Fibroblast of mammary gland (primary cell): ENCODE results near the gene ZFYVE9.
"Not testable (repeated sequence)": the region's sequence is repeated elsewhere in the genome, so short reads cannot be mapped to it uniquely, and the experiment has no call there.

Experiments
- DNase-seq: peaks from one replicate; pipeline ENCODE4 v3.0.0-alpha.2; 2010; ENCODE audit warnings: low read depth
- H3K4me3 ChIP-seq: 2 replicates; pipeline ENCODE4 v1.5.1; 2011; ENCODE audit warnings: low read depth, mild to moderate bottlenecking, low read length, moderate library complexity; ENCODE audit not compliant: control insufficient read depth
- TF ChIP-seq, protein P1 (sequence below): conservative IDR thresholded peaks from 2 replicates; pipeline ENCODE4 v1.5.1; 2011; ENCODE audit warnings: low read depth, low read length, inconsistent platforms; ENCODE audit not compliant: control insufficient read depth, insufficient read depth

The ZFYVE9 gene

DNA sequence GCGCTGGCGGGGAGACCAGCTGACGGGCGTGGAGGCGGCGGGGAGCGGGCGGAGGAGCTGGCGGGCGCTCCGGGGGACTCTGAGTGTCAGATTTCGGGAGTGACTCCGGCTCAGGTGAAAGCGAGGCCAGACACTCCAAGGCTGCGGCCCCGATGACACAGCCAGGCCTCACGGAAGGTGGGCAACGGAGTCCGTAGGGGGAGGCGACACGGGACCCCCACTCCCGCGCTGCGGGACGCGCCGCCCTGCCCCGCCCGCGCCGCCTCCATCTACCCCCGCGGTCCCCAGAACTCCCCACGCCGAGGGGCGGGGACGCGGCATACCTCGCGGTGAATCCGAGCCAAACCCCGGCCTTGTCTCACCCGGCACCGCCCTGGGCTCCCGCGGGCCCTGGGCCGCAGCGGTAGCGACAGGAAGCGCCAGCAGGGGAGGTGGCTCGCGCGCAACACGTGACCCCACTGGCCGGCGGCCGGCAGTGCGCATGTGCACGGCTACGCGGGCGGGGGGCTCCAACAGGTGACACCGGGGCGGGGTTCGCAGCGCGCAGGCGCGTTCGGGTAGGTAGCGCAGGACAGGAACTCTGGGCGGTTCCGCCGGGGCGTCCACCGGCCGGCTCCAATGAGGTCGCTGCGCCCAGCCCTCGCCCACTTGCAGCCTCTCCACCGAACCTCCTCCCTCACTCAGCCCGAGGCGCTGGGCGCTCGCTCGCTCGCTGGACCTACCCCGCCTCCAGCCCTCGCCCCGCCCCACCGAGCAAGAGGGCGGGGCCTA lies 224.0 kb downstream of the ZFYVE9 start, which contains the start of gene CC2D1B:
Gene CC2D1B, minus strand, starts transcription at position 460 of the 771 bp plus-strand sequence. CDS start 1,585 bp downstream, outside the sequence.
- DNase-seq, result peak; percentile 94
- TF ChIP-seq, protein P1, sequence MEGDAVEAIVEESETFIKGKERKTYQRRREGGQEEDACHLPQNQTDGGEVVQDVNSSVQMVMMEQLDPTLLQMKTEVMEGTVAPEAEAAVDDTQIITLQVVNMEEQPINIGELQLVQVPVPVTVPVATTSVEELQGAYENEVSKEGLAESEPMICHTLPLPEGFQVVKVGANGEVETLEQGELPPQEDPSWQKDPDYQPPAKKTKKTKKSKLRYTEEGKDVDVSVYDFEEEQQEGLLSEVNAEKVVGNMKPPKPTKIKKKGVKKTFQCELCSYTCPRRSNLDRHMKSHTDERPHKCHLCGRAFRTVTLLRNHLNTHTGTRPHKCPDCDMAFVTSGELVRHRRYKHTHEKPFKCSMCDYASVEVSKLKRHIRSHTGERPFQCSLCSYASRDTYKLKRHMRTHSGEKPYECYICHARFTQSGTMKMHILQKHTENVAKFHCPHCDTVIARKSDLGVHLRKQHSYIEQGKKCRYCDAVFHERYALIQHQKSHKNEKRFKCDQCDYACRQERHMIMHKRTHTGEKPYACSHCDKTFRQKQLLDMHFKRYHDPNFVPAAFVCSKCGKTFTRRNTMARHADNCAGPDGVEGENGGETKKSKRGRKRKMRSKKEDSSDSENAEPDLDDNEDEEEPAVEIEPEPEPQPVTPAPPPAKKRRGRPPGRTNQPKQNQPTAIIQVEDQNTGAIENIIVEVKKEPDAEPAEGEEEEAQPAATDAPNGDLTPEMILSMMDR, result no peak
- H3K4me3 ChIP-seq, result peak within 1 kb of the TSS; percentile 69

DNA sequence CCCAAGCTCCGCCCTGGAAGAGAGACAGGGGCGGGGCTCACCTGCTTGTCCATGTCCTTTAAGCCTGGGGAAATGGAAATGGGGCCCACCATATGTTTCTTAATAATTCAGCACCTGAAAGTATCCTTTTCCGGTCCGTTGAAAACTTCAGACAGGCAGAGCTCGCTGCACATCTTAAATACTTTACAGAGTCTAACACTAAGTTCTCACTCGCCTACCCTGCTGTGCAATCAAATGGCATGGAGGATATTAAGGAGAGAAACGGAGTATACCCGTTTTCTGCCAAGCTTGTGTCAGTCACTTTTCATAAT lies 224.6 kb downstream of the ZFYVE9 start:
- DNase-seq, result no peak
- TF ChIP-seq, protein P1, result no peak
- peak overlapping the region; percentile 69 for H3K4me3 ChIP-seq

DNA sequence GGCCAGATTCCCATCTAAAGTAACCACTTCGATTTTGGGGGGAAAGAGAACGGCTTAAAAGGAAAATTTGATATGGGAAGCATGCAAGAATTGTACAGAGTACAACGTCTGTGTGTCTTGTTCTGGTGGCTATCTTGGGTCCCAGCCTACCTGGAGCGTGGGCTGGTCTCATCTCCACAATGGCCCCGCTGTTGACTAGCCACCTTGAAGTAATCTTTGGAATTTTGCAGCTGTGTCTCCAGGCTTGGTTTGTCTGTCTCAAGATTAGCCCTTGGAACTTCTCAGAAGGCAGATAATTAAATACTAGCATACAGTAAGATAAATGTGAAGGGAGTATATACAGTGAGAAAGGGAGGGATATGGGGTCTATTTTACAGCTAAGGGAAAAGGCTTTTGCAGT lies 225.4 kb downstream of the ZFYVE9 start:
- TF ChIP-seq, protein P1, result no peak
- H3K4me3 ChIP-seq, result no peak overlapping the region
- DNase-seq, result no peak

DNA sequence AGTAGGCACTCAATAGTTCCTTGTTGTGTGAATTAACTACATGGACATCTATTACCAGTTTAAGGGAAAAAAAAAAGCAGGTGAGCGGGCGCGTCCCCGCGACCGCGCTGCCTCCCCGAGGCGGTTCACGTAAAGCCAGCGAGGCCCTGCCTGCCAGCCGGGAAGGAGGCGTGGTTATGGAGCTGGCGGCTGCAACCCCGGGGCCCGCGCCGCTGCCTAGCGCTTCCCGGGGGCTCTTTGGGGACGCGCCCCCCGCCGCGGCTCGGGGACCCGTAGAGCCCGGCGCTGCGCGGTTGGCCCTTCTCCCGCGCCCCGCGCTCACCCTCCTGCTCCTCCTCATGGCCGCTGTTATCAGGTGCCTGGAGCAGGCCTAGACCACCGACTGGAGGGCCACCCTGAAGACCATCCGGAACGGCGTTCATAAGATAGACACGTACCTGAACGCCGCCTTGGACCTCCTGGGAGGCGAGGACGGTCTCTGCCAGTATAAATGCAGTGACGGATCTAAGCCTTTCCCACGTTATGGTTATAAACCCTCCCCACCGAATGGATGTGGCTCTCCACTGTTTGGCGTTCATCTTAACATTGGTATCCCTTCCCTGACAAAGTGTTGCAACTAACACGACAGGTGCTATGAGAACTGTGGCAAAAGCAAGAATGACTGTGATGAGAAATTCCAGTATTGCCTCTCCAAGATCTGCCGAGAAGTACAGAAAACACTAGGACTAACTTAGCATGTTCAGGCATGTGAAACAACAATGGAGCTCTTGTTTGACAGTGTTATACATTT lies 226.7 kb downstream of the ZFYVE9 start:
- peak; percentile 37 for DNase-seq
- TF ChIP-seq, protein P1, result no peak
- peak overlapping the region; percentile 22 for H3K4me3 ChIP-seq

DNA sequence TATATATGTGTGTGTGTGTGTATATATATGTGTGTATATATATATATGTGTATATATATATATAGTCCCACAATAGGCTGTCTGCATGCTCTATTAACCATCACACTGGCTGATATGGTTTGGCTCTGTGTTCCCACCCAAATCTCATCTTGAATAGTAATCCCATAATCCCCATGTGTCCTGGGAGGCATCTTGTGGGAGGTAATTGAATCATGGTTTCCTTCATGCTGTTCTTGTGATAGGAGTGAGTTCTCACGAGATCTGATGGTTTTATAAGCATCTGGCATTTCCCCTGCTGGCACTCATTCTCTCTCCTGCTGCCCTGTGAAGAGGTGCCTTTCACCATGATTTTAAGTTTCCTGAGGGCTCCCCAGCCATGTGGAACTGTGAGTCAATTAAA lies 228.0 kb downstream of the ZFYVE9 start:
- not testable (repeated sequence) for DNase-seq, H3K4me3 ChIP-seq

DNA sequence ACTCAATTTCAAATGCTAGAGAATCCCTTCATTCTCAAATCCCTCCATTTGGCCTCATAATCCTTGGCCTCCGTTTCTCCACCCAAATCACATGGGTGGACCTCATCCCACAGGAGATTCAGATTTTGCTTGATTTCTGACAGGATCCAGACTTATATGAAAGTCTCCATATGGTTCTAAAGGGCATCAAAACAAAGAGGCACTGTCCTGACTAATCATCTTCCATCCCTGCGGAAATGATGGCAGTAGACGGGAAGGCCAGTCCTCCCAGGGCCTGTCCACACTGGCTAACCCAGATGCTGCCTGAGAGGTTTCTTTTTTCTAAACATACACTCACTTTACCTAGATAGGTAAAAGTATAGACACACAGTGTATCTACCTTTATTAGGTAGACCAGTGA lies 243.5 kb downstream of the ZFYVE9 start:
- no peak overlapping the region for H3K4me3 ChIP-seq
- TF ChIP-seq, protein P1, result no peak
- DNase-seq, result no peak

DNA sequence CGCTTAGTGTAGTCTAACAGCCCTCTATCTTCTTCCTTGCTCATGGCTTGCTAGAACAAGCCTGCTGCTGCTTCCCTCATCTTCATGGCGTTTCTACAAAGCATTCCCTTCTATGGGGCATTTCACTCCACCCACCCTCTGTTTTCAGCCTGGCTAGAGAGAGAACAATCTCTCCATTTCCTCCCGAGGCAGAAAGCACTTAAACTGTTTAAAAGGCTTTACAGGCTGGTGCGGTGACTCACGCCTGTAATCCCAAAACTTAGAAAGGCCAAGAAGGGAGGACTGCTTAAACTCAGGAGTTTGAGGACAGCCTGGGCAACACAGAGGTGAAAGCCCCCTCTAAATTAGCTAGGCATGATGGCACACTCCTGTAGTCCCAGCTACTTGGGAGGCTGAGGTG lies 244.6 kb downstream of the ZFYVE9 start:
- DNase-seq, result no peak

More for the DNA sequence above, 244.6 kb downstream of the ZFYVE9 start:
- no peak overlapping the region for H3K4me3 ChIP-seq
- TF ChIP-seq, protein P1, result no peak
